ENCODE measurements around the gene CXCL11. TPM values are rescaled to one million over a fixed set of nuclear protein-coding genes. Genes with fewer than 3 reads are reported as not detected.
A peak's percentile ranks its signal among the peaks of the same experiment; 100 is the strongest.
"Not testable (repeated sequence)": the region's sequence is repeated elsewhere in the genome, so short reads cannot be mapped to it uniquely, and the experiment has no call there.

CXCL11 gene
- total RNA-seq, 1 experiment from 2014 or later: not detected

- no peaks in the 10 kb centered on the region for H3K9me3 ChIP-seq (ENCODE audit: low read length)
- 0 out of 2 replicates have a peak overlapping the region, but pooled peaks have one; percentile 5 for H2AFZ ChIP-seq (ENCODE audit: low read length)
- no peaks in the 10 kb centered on the region for H3K79me2 ChIP-seq (ENCODE audit: low read length)
- no peaks in the 10 kb centered on the region for H3K36me3 ChIP-seq (ENCODE audit: insufficient read depth, low read length)
- H3K9me2 ChIP-seq (replicated peaks; ENCODE audit: insufficient read depth, low read length): no peaks in the 10 kb centered on the region
- H3K4me2 ChIP-seq (ENCODE audit: low read depth, low read length, poor library complexity, severe bottlenecking): peak overlapping the region; percentile 25
- H3K9ac ChIP-seq (ENCODE audit: low read length): peak overlapping the region; percentile 24; the same call in 1 of the 2 replicates
- no peaks in the 10 kb centered on the region for H3K27me3 ChIP-seq (ENCODE audit: low read length)
- no peaks in the 10 kb centered on the region for H4K20me1 ChIP-seq (ENCODE audit: insufficient read depth, low read depth, low read length)
- peak overlapping the region; percentile 19; the same call in 1 of the 2 replicates for H3K27ac ChIP-seq (ENCODE audit: low read length)
- peaks cover 14% of the 10 kb centered on the region for H3K4me1 ChIP-seq (ENCODE audit: low read length)
- peak; percentile 59 for DNase-seq
- H3K4me3 ChIP-seq (ENCODE audit: low read length): peak overlapping the region; percentile 9; the same call in 1 of the 2 replicates
Measured at GRCh38 chr4:76055016-76055415, 19.1 kb upstream of the CXCL11 start.

- no peaks in the 10 kb centered on the region for H3K27me3 ChIP-seq (ENCODE audit: low read length)
- peaks cover 14% of the 10 kb centered on the region for H3K4me1 ChIP-seq (ENCODE audit: low read length)
- no peaks in the 10 kb centered on the region for H3K9me3 ChIP-seq (ENCODE audit: low read length)
- H3K36me3 ChIP-seq (ENCODE audit: insufficient read depth, low read length): no peaks in the 10 kb centered on the region
- H3K27ac ChIP-seq (ENCODE audit: low read length): no peak overlapping the region
- no peaks in the 10 kb centered on the region for H3K79me2 ChIP-seq (ENCODE audit: low read length)
- no peak overlapping the region for H3K9ac ChIP-seq (ENCODE audit: low read length)
- no peak overlapping the region for H3K4me2 ChIP-seq (ENCODE audit: low read depth, low read length, poor library complexity, severe bottlenecking)
- H3K9me2 ChIP-seq (replicated peaks; ENCODE audit: insufficient read depth, low read length): no peaks in the 10 kb centered on the region
- no peak overlapping the region for H3K4me3 ChIP-seq (ENCODE audit: low read length)
- H2AFZ ChIP-seq (ENCODE audit: low read length): no peak overlapping the region
- H4K20me1 ChIP-seq (ENCODE audit: insufficient read depth, low read depth, low read length): no peaks in the 10 kb centered on the region
- no peak for DNase-seq
Measured at GRCh38 chr4:76053730-76054129, 17.9 kb upstream of the CXCL11 start.

GRCh38 chr4:76050560-76051050 is 14.7 kb upstream of the CXCL11 start:
- H2AFZ ChIP-seq (ENCODE audit: low read length); H3K36me3 ChIP-seq (ENCODE audit: insufficient read depth, low read length); H3K9me2 ChIP-seq (replicated peaks; ENCODE audit: insufficient read depth, low read length); H3K27me3 ChIP-seq (ENCODE audit: low read length); H3K4me2 ChIP-seq (ENCODE audit: low read depth, low read length, poor library complexity, severe bottlenecking); H4K20me1 ChIP-seq (ENCODE audit: insufficient read depth, low read depth, low read length); H3K27ac ChIP-seq (ENCODE audit: low read length); DNase-seq; H3K4me3 ChIP-seq (ENCODE audit: low read length); H3K9ac ChIP-seq (ENCODE audit: low read length); H3K79me2 ChIP-seq (ENCODE audit: low read length); H3K9me3 ChIP-seq (ENCODE audit: low read length): not testable (repeated sequence)
- H3K4me1 ChIP-seq (ENCODE audit: low read length): peaks cover 11% of the 10 kb centered on the region

DNA sequence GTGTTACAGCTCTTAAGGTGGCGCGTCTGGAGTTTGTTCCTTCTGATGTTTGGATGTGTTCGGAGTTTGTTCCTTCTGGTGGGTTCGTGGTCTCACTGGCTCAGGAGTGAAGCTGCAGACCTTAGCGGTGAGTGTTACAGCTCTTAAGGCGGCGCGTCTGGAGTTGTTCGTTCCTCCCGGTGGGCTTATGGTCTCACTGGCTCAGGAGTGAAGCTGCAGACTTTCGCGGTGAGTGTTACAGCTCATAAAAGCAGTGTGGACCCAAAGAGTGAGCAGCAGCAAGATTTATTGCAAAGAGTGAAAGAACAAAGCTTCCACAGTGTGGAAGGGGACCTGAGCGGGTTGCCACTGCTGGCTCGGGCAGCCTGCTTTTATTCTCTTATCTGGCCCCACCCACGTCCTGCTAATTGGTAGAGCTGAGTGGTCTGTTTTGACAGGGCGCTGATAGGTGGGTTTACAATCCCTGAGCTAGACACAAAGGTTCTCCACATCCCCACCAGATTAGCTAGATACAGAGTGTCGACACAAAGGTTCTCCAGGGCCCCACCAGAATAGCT is 14.1 kb upstream of the CXCL11 start:
- not testable (repeated sequence) for H3K9me3 ChIP-seq (ENCODE audit: low read length); H3K27ac ChIP-seq (ENCODE audit: low read length); H3K4me3 ChIP-seq (ENCODE audit: low read length); H3K79me2 ChIP-seq (ENCODE audit: low read length); H3K9ac ChIP-seq (ENCODE audit: low read length); H3K9me2 ChIP-seq (replicated peaks; ENCODE audit: insufficient read depth, low read length); H4K20me1 ChIP-seq (ENCODE audit: insufficient read depth, low read depth, low read length); DNase-seq; H3K36me3 ChIP-seq (ENCODE audit: insufficient read depth, low read length); H2AFZ ChIP-seq (ENCODE audit: low read length); H3K27me3 ChIP-seq (ENCODE audit: low read length); H3K4me2 ChIP-seq (ENCODE audit: low read depth, low read length, poor library complexity, severe bottlenecking); H3K4me1 ChIP-seq (ENCODE audit: low read length)

DNA sequence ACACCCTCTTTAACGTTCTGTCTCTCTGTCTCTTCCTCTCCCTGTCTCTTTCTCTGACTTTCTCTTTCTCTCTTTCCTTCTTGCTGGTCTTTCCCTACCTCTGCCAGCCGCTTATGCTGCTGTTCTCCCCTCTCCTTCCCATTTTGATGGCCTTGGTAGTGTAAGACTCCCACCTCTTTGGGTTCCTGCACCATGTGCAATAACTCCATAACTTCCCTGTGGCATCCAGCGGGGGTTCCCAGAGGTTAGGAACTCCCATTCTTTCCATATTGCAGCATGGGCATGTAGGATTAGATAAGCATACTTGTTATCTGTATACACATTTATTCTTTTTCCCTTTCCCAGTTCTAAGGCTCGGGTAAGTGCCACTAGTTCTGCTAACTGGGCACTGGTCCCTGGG is 8.8 kb upstream of the CXCL11 start:
- H3K4me3 ChIP-seq (ENCODE audit: low read length); H2AFZ ChIP-seq (ENCODE audit: low read length); H4K20me1 ChIP-seq (ENCODE audit: insufficient read depth, low read depth, low read length); H3K9ac ChIP-seq (ENCODE audit: low read length); H3K9me3 ChIP-seq (ENCODE audit: low read length); H3K4me2 ChIP-seq (ENCODE audit: low read depth, low read length, poor library complexity, severe bottlenecking); H3K36me3 ChIP-seq (ENCODE audit: insufficient read depth, low read length); H3K79me2 ChIP-seq (ENCODE audit: low read length); H3K4me1 ChIP-seq (ENCODE audit: low read length); H3K9me2 ChIP-seq (replicated peaks; ENCODE audit: insufficient read depth, low read length); DNase-seq; H3K27ac ChIP-seq (ENCODE audit: low read length); H3K27me3 ChIP-seq (ENCODE audit: low read length): not testable (repeated sequence)

DNA sequence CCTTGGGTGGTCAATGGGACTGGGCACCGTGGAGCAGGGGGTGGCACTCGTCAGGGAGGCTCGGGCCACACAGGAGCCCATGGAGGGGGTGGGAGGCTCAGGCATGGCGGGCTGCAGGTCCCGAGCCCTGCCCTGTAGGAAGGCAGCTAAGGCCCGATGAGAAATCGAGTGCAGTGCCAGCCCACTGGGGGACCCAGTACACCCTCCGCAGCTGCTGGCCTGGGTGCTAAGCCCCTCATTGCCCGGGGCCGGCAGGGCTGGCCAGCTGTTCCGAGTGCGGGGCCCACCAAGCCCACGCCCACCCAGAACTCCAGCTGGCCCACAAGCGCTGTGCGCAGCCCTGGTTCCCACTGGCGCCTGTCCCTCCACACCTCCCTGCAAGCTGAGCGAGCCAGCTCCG is 7.4 kb upstream of the CXCL11 start:
- not testable (repeated sequence) for H3K4me1 ChIP-seq (ENCODE audit: low read length); H3K9me3 ChIP-seq (ENCODE audit: low read length); H2AFZ ChIP-seq (ENCODE audit: low read length); H3K27ac ChIP-seq (ENCODE audit: low read length); H3K9ac ChIP-seq (ENCODE audit: low read length); H3K4me3 ChIP-seq (ENCODE audit: low read length); DNase-seq; H3K27me3 ChIP-seq (ENCODE audit: low read length); H3K36me3 ChIP-seq (ENCODE audit: insufficient read depth, low read length); H4K20me1 ChIP-seq (ENCODE audit: insufficient read depth, low read depth, low read length); H3K4me2 ChIP-seq (ENCODE audit: low read depth, low read length, poor library complexity, severe bottlenecking); H3K79me2 ChIP-seq (ENCODE audit: low read length); H3K9me2 ChIP-seq (replicated peaks; ENCODE audit: insufficient read depth, low read length)

GRCh38 chr4:76042241-76042998 is 6.5 kb upstream of the CXCL11 start:
- not testable (repeated sequence) for H3K27ac ChIP-seq (ENCODE audit: low read length); DNase-seq; H3K79me2 ChIP-seq (ENCODE audit: low read length); H3K4me2 ChIP-seq (ENCODE audit: low read depth, low read length, poor library complexity, severe bottlenecking); H3K9me2 ChIP-seq (replicated peaks; ENCODE audit: insufficient read depth, low read length); H3K9me3 ChIP-seq (ENCODE audit: low read length); H3K4me3 ChIP-seq (ENCODE audit: low read length); H3K4me1 ChIP-seq (ENCODE audit: low read length); H3K36me3 ChIP-seq (ENCODE audit: insufficient read depth, low read length); H4K20me1 ChIP-seq (ENCODE audit: insufficient read depth, low read depth, low read length); H3K9ac ChIP-seq (ENCODE audit: low read length); H2AFZ ChIP-seq (ENCODE audit: low read length); H3K27me3 ChIP-seq (ENCODE audit: low read length)

DNA sequence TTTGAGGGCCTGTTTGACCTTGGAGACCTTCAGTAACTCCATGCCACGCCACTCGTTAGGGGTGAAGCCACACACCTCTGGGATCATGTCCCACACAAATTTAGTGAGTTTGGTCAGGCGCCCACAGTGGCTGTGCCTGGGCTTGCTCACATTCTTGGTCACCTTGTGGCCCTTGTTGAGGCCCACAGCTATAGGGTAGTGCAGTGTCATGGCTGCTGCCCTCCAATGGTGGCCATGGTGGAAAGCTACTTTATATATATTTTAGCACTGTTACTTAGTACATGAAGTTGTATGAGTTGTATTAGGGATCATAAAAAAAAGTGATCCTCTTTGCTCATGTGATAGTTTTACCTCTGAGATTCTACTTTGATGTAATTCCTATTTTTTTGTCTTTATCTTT is 985 bp upstream of the CXCL11 start:
- no peak overlapping the region for H2AFZ ChIP-seq (ENCODE audit: low read length)
- H3K9ac ChIP-seq (ENCODE audit: low read length): no peak overlapping the region
- no peak for DNase-seq
- H4K20me1 ChIP-seq (ENCODE audit: insufficient read depth, low read depth, low read length): no peaks in the 10 kb centered on the region
- H3K27ac ChIP-seq (ENCODE audit: low read length): no peak overlapping the region
- no peaks in the 10 kb centered on the region for H3K79me2 ChIP-seq (ENCODE audit: low read length)
- H3K4me2 ChIP-seq (ENCODE audit: low read depth, low read length, poor library complexity, severe bottlenecking): no peak overlapping the region
- no peak overlapping the region for H3K4me3 ChIP-seq (ENCODE audit: low read length)
- no peaks in the 10 kb centered on the region for H3K27me3 ChIP-seq (ENCODE audit: low read length)
- H3K36me3 ChIP-seq (ENCODE audit: insufficient read depth, low read length): no peaks in the 10 kb centered on the region
- H3K4me1 ChIP-seq (ENCODE audit: low read length): peaks cover 19% of the 10 kb centered on the region
- no peaks in the 10 kb centered on the region for H3K9me2 ChIP-seq (replicated peaks; ENCODE audit: insufficient read depth, low read length)
- no peaks in the 10 kb centered on the region for H3K9me3 ChIP-seq (ENCODE audit: low read length)
